ENCODE measurements around the gene PARP8. TPM values are rescaled to one million over a fixed set of nuclear protein-coding genes. Genes with fewer than 3 reads are reported as not detected.

PARP8 gene
- total RNA-seq, 1 experiment from 2014 or later = 44.1 TPM

DNA sequence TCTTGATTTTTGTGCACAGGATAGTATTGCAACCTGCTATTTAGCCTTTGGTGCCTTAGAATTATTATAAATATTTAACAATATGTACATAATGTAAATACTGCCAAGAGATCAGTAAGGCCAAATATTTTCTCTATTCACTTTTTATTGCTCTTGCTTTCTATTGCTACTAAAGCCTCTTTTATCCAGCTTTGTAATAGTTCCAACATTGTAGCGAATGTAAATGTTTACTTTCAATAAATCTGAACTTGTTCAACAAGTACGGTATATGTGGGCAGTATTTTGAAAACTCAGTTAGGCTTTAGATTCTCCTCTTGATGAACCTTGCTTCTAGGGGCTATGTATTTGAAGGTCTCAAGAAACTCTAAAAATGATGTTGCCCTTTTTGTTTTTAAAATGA, 179.8 kb downstream of the PARP8 start:
- TF ChIP-seq, protein P1, sequence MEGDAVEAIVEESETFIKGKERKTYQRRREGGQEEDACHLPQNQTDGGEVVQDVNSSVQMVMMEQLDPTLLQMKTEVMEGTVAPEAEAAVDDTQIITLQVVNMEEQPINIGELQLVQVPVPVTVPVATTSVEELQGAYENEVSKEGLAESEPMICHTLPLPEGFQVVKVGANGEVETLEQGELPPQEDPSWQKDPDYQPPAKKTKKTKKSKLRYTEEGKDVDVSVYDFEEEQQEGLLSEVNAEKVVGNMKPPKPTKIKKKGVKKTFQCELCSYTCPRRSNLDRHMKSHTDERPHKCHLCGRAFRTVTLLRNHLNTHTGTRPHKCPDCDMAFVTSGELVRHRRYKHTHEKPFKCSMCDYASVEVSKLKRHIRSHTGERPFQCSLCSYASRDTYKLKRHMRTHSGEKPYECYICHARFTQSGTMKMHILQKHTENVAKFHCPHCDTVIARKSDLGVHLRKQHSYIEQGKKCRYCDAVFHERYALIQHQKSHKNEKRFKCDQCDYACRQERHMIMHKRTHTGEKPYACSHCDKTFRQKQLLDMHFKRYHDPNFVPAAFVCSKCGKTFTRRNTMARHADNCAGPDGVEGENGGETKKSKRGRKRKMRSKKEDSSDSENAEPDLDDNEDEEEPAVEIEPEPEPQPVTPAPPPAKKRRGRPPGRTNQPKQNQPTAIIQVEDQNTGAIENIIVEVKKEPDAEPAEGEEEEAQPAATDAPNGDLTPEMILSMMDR (IDR thresholded peaks at IDR 0.05; ENCODE audit: unreplicated experiment) = no peak
- BruUV-seq (replicated peaks) = no TSS peak
- intact Hi-C loops (cut with micrococcal nuclease; ENCODE audit: unreplicated experiment) = no loop called here
- DNase-seq = no peak
- no peaks in the 10 kb centered on the region for H3K36me3 Mint-ChIP-seq (ENCODE audit: insufficient read depth, unreplicated experiment)
- H3K4me3 Mint-ChIP-seq (ENCODE audit: low read depth, unreplicated experiment) = no peak overlapping the region
- no peaks in the 10 kb centered on the region for H3K4me1 Mint-ChIP-seq (ENCODE audit: low read depth, unreplicated experiment)
- no peak overlapping the region for H3K27ac Mint-ChIP-seq (ENCODE audit: unreplicated experiment)
- no peaks in the 10 kb centered on the region for H3K27me3 Mint-ChIP-seq (ENCODE audit: unreplicated experiment)
- no peaks in the 10 kb centered on the region for H3K9me3 Mint-ChIP-seq (ENCODE audit: low read depth, unreplicated experiment)
- CTCF ChIA-PET = no interaction called here

DNA sequence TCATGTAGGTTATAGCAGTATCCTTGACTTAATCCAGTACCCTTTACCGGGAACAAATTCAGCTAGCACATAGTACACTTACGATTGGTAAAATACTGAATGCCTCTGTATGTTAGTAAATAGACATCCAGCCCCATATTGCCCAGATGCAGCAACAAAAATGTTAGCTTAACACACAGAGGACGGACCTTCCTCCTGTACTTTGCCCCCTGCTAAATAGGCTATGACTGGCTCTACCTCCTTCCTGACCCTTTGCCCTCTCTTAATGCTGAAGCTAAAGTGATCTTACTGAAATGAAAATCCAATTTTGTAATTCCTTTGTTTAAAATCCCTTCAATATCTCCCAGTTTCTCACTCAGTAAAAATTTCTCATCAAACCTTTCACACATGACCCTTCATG, 183.1 kb downstream of the PARP8 start:
- Mint-ChIP-seq H3K4me3 (ENCODE audit: low read depth, unreplicated experiment) (no peak overlapping the region), H3K27ac (ENCODE audit: unreplicated experiment) (no peak overlapping the region), H3K9me3 (ENCODE audit: low read depth, unreplicated experiment) (no peaks in the 10 kb centered on the region), H3K27me3 (ENCODE audit: unreplicated experiment) (no peaks in the 10 kb centered on the region), H3K36me3 (ENCODE audit: insufficient read depth, unreplicated experiment) (peaks cover 2% of the 10 kb centered on the region), H3K4me1 (ENCODE audit: low read depth, unreplicated experiment) (no peaks in the 10 kb centered on the region)
- BruUV-seq (replicated peaks) = no TSS peak
- intact Hi-C loops (cut with micrococcal nuclease; ENCODE audit: unreplicated experiment) = no loop called here
- no peak for DNase-seq
- TF ChIP-seq, protein P1 (IDR thresholded peaks at IDR 0.05; ENCODE audit: unreplicated experiment) = no peak
- CTCF ChIA-PET = no interaction called here

DNA sequence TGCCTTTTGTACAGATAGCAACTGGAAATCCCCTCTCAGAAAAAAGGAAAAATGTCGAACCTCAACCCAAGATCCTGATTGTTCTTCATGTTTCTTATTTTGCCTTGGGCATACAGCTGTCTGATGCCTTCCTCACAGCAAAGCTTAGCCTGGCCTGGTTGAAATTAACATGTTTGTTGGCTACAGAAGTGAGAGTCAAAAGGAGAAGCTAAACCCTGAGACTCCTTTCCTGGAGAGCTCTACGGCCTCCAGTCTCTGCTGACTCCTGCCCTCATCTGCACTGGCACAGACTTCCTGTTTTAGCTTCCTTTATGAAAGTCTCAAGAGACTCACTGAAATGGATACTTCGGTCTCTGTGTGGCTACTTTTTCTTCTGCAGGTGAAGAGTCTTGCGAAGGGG, 186.7 kb downstream of the PARP8 start:
- no peak for DNase-seq
- TF ChIP-seq, protein P1 (IDR thresholded peaks at IDR 0.05; ENCODE audit: unreplicated experiment) = no peak
- CTCF ChIA-PET = interaction anchor here (0.6 kb wide), 1 partner anchor 341 kb away, joined by 3 read pairs; no protein-coding TSS in a partner anchor
- Mint-ChIP-seq H3K27ac (ENCODE audit: unreplicated experiment) (no peak overlapping the region), H3K4me1 (ENCODE audit: low read depth, unreplicated experiment) (no peaks in the 10 kb centered on the region), H3K36me3 (ENCODE audit: insufficient read depth, unreplicated experiment) (peaks cover 5% of the 10 kb centered on the region), H3K4me3 (ENCODE audit: low read depth, unreplicated experiment) (no peak overlapping the region), H3K27me3 (ENCODE audit: unreplicated experiment) (no peaks in the 10 kb centered on the region), H3K9me3 (ENCODE audit: low read depth, unreplicated experiment) (no peaks in the 10 kb centered on the region)
- intact Hi-C loops (cut with micrococcal nuclease; ENCODE audit: unreplicated experiment) = no loop called here
- no TSS peak for BruUV-seq (replicated peaks)

DNA sequence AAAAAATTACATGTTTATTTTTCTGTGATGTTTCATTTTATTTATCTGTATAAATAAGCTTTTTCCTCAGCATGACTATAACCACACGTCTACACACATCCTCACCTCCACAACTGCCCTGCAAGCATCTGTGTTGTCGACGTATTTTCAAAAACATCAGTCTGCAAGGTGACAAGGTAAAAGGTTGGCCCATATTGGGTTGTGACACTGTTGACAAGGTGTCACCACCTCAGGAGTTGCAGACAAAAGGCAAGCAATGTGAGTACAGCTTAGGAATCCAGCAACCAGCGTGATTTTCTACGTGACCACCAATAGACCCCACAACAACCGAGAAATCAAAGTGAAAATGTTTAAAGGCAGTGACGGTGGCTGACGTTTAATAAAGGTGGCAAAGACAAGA, 187.6 kb downstream of the PARP8 start:
- Mint-ChIP-seq H3K27me3 (ENCODE audit: unreplicated experiment) (no peaks in the 10 kb centered on the region), H3K27ac (ENCODE audit: unreplicated experiment) (no peak overlapping the region), H3K4me3 (ENCODE audit: low read depth, unreplicated experiment) (no peak overlapping the region), H3K36me3 (ENCODE audit: insufficient read depth, unreplicated experiment) (peaks cover 5% of the 10 kb centered on the region), H3K9me3 (ENCODE audit: low read depth, unreplicated experiment) (no peaks in the 10 kb centered on the region), H3K4me1 (ENCODE audit: low read depth, unreplicated experiment) (no peaks in the 10 kb centered on the region)
- TF ChIP-seq, protein P1 (IDR thresholded peaks at IDR 0.05; ENCODE audit: unreplicated experiment) = no peak
- no TSS peak for BruUV-seq (replicated peaks)
- CTCF ChIA-PET = no interaction called here
- intact Hi-C loops (cut with micrococcal nuclease; ENCODE audit: unreplicated experiment) = no loop called here
- no peak for DNase-seq

Data from Calu3 (cell line).